Neural cell (in vitro differentiated cells): Measurements from ENCODE around the gene OR13C8.

Experiments used
- POLR2AphosphoS5 ChIP-seq: IDR thresholded peaks from 2 replicates; pipeline ENCODE4 v1.6.1; 2012
- TF ChIP-seq, protein P1 (sequence below): fragments of 450-650 bp; IDR thresholded peaks from 2 replicates; pipeline ENCODE4 v1.5.1; 2014; ENCODE audit warnings: antibody characterized with exemption, mild to moderate bottlenecking, moderate library complexity; ENCODE audit not compliant: poor library complexity, severe bottlenecking

DNA sequence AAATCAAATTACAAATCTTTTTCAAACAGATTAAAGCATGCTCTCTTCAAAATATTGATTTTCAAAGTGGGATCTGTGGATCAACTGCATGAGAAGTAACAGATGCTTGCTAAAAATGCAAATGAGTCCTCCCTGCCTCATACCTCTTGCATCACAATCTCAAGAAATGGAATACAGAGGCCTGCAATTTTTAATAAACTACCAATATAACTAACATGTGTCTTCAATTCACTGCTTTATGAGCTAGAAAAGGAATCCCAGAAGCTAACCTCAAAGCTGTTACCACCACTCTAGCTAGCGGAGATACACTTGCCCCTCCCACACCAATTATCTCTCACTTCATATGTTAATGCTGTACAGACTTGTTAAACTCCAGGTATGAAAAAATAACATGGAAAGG is 20.7 kb downstream of the OR13C8 start:
- no peak for TF ChIP-seq POLR2AphosphoS5
- TF ChIP-seq, protein P1, sequence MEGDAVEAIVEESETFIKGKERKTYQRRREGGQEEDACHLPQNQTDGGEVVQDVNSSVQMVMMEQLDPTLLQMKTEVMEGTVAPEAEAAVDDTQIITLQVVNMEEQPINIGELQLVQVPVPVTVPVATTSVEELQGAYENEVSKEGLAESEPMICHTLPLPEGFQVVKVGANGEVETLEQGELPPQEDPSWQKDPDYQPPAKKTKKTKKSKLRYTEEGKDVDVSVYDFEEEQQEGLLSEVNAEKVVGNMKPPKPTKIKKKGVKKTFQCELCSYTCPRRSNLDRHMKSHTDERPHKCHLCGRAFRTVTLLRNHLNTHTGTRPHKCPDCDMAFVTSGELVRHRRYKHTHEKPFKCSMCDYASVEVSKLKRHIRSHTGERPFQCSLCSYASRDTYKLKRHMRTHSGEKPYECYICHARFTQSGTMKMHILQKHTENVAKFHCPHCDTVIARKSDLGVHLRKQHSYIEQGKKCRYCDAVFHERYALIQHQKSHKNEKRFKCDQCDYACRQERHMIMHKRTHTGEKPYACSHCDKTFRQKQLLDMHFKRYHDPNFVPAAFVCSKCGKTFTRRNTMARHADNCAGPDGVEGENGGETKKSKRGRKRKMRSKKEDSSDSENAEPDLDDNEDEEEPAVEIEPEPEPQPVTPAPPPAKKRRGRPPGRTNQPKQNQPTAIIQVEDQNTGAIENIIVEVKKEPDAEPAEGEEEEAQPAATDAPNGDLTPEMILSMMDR, result no peak
